ES-I3 (cell line): ENCODE results near the gene THAP12.
"Not testable (repeated sequence)": the region's sequence is repeated elsewhere in the genome, so short reads cannot be mapped to it uniquely, and the experiment has no call there.

ENCODE experiments used
- H3K36me3 ChIP-seq: 2 replicates; pipeline ENCODE4 v1.6.1; 2013; ENCODE audit warnings: mild to moderate bottlenecking, low read length, control low read depth, moderate library complexity; ENCODE audit not compliant: insufficient read depth
- H3K4me1 ChIP-seq: 2 replicates; pipeline ENCODE4 v1.6.1; 2013; ENCODE audit warnings: mild to moderate bottlenecking, control low read depth, low read length; ENCODE audit not compliant: insufficient read depth
- H3K9ac ChIP-seq: 2 replicates; pipeline ENCODE4 v1.6.1; 2013; ENCODE audit warnings: low read depth, mild to moderate bottlenecking, low read length, moderate library complexity
- H3K9me3 ChIP-seq: 2 replicates; pipeline ENCODE4 v1.6.1; 2013; ENCODE audit warnings: mild to moderate bottlenecking, low read length, moderate library complexity; ENCODE audit not compliant: control insufficient read depth, insufficient read depth

Gene THAP12, protein sequence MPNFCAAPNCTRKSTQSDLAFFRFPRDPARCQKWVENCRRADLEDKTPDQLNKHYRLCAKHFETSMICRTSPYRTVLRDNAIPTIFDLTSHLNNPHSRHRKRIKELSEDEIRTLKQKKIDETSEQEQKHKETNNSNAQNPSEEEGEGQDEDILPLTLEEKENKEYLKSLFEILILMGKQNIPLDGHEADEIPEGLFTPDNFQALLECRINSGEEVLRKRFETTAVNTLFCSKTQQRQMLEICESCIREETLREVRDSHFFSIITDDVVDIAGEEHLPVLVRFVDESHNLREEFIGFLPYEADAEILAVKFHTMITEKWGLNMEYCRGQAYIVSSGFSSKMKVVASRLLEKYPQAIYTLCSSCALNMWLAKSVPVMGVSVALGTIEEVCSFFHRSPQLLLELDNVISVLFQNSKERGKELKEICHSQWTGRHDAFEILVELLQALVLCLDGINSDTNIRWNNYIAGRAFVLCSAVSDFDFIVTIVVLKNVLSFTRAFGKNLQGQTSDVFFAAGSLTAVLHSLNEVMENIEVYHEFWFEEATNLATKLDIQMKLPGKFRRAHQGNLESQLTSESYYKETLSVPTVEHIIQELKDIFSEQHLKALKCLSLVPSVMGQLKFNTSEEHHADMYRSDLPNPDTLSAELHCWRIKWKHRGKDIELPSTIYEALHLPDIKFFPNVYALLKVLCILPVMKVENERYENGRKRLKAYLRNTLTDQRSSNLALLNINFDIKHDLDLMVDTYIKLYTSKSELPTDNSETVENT

DNA sequence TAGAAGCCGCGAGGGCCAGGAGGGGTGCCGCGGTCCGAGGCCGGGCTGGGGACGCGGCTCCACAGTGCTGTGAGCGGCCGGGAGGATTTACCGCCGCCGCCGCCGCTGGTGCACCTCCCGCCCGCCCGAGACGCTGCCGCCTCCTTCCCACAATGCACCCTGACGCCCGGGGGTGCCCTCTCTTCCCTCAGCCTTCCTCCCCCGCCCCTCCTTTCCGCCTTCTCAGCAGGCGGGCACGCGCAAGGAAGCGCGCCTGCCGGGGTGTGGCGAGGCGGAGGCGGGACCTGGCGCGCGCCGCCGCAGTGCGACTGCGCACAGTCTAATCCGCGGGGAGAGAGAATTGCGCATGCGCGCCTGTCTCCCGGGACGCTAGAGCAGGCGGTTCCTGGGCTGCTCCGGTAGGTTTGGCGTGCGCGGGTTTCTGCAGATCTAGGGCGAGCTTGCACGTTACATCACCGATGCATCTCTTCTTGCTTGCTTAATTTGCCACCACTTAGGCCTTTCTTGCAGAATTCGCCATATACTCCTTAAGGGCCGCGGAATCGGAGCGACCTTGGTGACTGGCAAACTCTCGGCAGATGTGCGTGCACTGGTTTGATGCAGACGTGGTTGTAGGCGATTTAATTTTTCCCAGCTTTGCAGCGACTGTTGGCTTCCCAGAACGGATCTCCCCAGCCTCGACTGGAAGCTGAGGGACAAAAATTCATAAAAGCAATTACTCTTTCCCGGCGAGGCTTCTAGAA, at the start of gene THAP12, which contains the start of gene GVQW3:
TSS of gene THAP12 (minus strand) at position 156 of the 743 bp plus-strand sequence. CDS start 296 bp downstream, outside the sequence.
TSS of gene GVQW3 (plus strand) at position 347 of the 743 bp plus-strand sequence. CDS start 506 bp downstream, outside the sequence.
- H3K9ac ChIP-seq, result peak within 1 kb of the TSS; percentile 66
- peaks cover 25% of the 10 kb centered on the region for H3K4me1 ChIP-seq
- H3K36me3 ChIP-seq, result no peaks in the 10 kb centered on the region
- H3K9me3 ChIP-seq, result no peaks in the 10 kb centered on the region

DNA sequence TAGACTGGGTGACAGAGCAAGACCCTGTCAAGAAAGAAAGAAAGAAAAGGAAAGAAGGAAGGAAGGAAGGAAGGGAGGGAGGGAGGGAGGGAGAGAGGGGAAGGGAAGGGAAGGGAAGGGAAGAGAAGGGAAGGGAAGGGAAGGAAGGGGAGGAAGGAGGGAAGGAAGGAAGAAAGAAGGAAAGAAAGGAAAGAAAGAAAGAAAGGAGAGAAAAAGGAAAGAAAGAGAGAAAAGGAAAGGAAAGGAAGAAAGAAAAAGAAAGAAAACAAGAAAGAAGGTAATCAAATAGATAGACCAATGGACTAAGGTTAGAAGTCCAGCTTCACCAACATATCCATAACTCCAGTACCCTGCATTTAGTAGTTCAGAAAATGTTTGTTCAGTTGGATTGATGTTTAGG, 45.7 kb upstream of the THAP12 start:
- no peaks in the 10 kb centered on the region for H3K36me3 ChIP-seq
- H3K4me1 ChIP-seq, result peaks cover 5% of the 10 kb centered on the region; the same call in 1 of the 2 replicates
- no peak overlapping the region for H3K9ac ChIP-seq
- no peaks in the 10 kb centered on the region for H3K9me3 ChIP-seq

DNA sequence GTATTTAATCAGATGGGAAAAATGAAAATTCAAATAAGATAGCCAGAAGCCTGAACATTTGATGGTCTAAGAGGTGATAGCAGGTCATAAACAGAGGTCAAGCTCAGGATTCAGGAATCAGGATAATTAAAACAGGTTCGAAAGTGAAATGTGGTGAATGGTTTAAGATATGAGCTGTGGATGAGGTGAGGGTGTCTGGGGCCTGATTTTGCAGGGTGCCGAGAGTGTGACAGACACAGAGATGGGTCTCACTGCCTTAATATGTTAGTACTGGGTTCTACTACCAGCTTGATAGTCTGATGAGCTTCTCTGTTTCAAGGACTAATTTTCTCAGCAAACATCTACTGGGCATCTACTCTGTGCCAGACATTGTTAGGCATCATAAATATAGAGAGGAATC, 44.0 kb upstream of the THAP12 start:
- H3K36me3 ChIP-seq, result no peaks in the 10 kb centered on the region
- peaks cover 5% of the 10 kb centered on the region; the same call in 1 of the 2 replicates for H3K4me1 ChIP-seq
- no peak overlapping the region for H3K9ac ChIP-seq
- H3K9me3 ChIP-seq, result no peaks in the 10 kb centered on the region

DNA sequence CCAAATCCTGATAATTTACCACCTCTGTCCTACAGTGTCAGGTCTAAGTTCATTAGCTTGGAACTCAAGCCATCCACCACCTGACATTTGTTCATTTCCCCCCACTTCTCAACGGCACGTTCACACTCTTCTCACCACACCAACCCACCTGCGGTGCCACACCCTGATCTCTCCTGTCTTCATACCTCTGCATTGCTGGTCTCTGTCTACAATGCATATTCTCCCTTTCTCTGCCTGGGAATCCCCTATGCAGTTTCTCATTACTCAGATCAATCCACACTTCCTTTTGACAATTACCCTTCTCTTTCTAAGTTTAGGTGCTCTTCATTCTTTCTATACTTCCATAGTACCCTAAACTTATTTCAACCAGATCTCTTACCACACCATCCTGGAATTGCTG, 43.4 kb upstream of the THAP12 start:
- Histone ChIP-seq H3K9ac (no peak overlapping the region), H3K9me3 (no peaks in the 10 kb centered on the region), H3K4me1 (peaks cover 5% of the 10 kb centered on the region; the same call in 1 of the 2 replicates), H3K36me3 (no peaks in the 10 kb centered on the region)

DNA sequence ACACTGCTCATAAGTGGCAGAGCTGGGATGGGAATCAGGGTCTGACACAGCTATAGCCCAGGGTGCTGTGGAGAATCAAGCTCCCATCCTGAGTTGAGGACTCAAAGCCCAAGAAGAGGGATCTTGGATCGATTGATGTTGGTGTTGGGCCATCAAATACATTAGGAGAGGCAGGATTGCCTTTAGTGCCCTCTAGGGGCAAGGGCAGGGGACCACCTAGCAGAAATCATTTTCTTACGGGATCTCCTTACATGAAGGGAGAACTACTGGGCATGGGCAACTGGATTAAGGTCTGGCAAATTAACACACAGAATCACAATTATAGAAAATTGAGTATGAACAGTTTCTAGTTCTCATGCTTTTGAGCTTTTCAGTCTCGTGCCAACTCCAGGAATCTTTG, 39.0 kb upstream of the THAP12 start:
- H3K36me3 ChIP-seq, result no peaks in the 10 kb centered on the region
- no peaks in the 10 kb centered on the region for H3K4me1 ChIP-seq
- H3K9me3 ChIP-seq, result no peaks in the 10 kb centered on the region
- H3K9ac ChIP-seq, result no peak overlapping the region

DNA sequence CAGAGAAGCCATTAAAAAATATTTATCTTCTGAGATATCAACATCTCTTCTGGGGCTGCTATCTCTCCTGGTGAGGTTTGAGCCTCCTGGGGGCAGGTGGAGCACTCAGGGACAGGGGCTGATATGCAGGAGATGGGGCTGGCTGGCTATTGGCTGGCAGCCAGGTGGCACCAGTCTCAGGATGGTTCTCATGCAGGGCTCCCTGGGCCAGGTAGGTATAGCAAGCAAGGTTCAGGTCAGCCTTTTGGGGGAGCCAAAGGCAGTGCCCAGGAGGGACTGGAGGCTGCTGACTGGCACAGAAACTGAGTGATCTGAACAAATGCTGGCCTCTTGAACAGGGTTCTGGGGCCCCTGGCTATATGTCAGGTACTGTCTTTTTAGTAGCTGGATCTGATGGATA, 34.1 kb upstream of the THAP12 start:
- Histone ChIP-seq H3K9me3 (no peaks in the 10 kb centered on the region), H3K4me1 (no peaks in the 10 kb centered on the region)

DNA sequence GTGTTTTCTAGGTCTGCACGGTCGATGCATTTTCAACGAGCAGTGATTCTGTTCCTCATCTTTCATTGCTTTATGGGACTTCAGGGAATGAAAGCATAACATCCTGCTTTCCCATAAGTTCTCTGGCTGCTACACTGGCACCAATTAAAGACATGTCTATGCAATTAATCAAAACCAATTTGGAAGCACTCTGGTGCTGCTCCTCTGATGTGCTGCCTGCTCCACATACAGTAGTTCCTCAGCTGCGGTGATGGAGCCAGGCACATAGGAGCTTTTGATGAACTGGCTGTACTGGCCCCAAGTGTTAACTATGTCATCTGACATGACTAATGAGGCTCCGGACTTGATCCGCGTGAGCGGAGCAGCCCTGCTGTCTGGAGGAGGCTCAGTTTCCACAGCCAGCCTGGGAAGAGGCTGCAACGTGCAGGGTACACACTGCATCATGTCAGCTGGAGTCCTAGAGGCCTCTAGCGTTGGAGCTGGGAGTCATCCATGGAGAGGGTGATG, 30.0 kb upstream of the THAP12 start:
- Histone ChIP-seq H3K9ac (no peak overlapping the region), H3K36me3 (no peaks in the 10 kb centered on the region), H3K4me1 (peaks cover 8% of the 10 kb centered on the region; the same call in 1 of the 2 replicates), H3K9me3 (no peaks in the 10 kb centered on the region)

More for the DNA sequence above, 34.1 kb upstream of the THAP12 start:
- no peak overlapping the region for H3K9ac ChIP-seq
- H3K36me3 ChIP-seq, result no peaks in the 10 kb centered on the region

DNA sequence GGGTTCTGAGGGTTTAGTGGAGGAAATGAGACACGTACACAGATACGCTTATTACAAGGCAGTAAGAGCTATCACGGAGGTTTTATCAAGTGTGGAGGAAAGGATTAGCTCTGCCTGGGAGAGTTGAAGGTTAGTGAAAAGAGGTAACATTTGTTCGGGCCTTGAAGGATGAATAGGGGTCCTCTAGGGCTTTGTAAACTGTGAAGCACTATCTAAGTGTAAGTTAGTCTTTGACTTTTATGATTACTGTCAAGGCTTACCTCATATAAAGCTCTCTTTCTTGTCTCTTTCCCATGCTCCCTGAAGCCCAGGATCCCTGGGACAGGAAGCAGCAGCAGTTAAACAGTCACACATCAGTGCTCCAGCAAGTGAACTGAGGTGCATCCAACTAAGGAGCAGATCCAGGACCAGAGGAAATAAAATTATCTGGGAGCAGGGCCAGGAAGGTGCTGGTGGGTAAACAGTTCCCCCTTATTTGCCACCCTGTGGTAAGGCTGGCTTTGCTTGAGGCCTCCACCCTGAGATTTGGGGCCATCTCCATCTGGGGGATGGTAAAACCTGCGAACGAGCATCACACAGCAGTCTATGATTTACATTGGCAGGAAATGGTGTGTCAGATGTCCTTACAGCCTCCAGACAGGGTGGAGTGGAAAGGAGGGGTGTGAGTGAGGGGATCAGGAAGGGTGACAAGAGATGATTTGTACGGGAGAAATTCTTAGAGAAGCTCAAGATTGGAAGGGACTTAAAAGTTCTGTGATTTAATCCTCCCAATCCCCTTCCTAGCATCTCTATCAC, 27.4 kb upstream of the THAP12 start:
- H3K9me3 ChIP-seq, result no peaks in the 10 kb centered on the region
- H3K4me1 ChIP-seq, result peaks cover 8% of the 10 kb centered on the region; the same call in 1 of the 2 replicates
- no peaks in the 10 kb centered on the region for H3K36me3 ChIP-seq
- H3K9ac ChIP-seq, result no peak overlapping the region

DNA sequence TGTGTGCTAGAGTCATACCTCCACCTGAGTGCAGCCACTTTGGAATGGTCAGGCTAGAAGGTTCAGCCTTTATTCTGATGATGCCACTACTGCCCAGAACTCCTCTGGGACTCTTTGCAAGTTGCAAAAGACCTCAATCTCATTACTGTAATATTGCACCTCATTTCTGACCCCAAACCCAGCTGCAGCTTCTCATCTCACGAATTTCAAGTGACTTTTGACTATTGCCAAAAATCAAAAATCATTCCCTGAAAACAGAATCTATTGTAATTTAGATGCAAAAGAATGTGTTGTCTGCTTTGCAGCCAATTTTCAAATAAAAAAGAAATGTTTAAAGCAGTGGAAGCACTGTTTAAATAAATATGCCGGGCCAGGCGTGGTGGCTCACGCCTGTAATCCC, 25.4 kb upstream of the THAP12 start:
- Histone ChIP-seq H3K9ac (no peak overlapping the region), H3K36me3 (no peaks in the 10 kb centered on the region), H3K4me1 (peaks cover 8% of the 10 kb centered on the region; the same call in 1 of the 2 replicates), H3K9me3 (no peaks in the 10 kb centered on the region)

DNA sequence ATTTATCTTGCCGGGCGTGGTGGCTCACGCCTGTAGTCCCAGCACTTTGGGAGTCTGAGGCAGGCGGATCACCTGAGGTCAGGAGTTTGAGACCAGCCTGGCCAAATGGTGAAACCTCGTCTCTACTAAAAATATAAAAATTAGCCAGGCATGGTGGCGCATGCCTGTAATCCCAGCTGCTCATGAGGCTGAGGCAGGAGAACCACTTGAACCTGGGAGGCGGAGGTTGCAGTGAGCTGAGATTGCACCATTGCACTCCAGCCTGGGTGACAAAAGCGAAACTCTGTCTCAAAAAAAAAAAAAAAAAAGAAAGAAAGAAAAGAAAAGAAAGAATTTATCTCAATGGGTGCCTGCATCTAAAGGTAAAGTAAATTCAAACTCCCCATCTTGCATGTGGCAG, 20.6 kb upstream of the THAP12 start:
- H3K4me1 ChIP-seq, H3K9me3 ChIP-seq, H3K9ac ChIP-seq, H3K36me3 ChIP-seq: not testable (repeated sequence)

DNA sequence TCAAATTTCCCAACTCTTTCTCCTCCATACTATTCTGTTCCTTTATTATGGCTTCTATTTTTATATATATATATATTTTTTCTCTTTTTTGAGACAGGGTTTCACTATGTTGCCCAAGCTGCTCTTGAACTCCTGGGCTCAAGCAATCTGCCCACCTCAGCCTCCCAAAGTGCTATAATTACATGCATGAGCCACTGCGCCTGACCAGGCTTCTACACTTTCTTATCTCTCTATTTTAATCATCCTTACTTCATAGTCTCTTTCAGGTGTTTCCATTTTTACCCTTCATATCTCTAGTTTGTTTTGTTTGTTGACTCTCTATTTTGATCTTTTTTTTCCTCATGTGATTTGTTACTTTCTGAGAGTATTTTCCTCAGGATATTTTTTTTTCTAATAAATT, 20.0 kb upstream of the THAP12 start:
- Histone ChIP-seq H3K4me1 (no peaks in the 10 kb centered on the region), H3K9me3 (no peaks in the 10 kb centered on the region), H3K36me3 (no peaks in the 10 kb centered on the region), H3K9ac (no peak overlapping the region)

DNA sequence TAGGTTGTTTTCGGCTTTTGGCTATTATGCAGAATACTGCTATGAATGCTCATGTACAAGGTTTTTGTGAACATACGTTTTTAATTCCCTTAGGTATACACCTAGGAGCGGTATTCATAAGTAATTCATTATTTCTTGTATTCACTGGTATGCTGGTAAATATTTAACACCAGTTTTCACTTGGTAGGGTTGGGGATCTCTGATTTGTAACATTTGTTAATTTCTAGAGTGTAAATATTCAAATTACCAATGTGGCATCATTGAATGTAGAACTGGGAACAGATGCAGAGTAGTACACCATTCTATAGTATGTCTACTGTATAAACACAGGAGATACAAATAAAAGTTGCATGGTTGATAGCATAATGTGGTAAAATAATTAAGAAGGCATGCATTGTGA, 16.5 kb upstream of the THAP12 start:
- Histone ChIP-seq H3K36me3 (no peaks in the 10 kb centered on the region), H3K9ac (no peak overlapping the region), H3K9me3 (no peaks in the 10 kb centered on the region), H3K4me1 (no peaks in the 10 kb centered on the region)

DNA sequence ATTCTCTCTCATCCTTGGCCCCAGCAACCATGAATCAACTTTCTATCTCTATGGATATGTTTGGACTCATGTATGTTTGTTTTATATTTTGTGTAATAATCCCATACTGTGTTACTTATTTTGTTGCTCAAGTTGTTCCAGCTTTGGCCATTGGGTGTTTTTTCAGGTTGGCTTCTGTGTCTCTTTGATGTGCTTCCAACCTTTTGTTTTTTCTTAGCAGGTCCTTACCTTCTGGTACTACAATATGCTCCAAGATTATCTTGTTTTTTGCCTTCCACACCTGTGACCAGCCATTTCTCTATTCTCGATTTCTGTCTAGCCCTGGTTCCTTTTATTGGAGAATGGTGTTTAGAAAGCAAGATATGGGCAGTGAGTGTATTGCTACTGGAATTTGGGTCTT, 14.4 kb upstream of the THAP12 start:
- H3K4me1 ChIP-seq, result no peaks in the 10 kb centered on the region
- H3K9ac ChIP-seq, result no peak overlapping the region
- no peaks in the 10 kb centered on the region for H3K9me3 ChIP-seq
- no peaks in the 10 kb centered on the region for H3K36me3 ChIP-seq
